ENCODE measurements around the gene ADAMTS10.

Gene ADAMTS10

GRCh38 chr19:8614455-8614854 is 3.9 kb upstream of the ADAMTS10 start:
- Histone ChIP-seq H3K27ac (ENCODE audit: low read length) (no peak overlapping the region), H3K4me2 (ENCODE audit: low read depth, low read length) (no peak overlapping the region), H3K4me3 (ENCODE audit: low read length) (no peak overlapping the region), H4K20me1 (ENCODE audit: insufficient read depth, low read length) (no peaks in the 10 kb centered on the region), H3K4me1 (ENCODE audit: low read length) (no peaks in the 10 kb centered on the region), H2AFZ (ENCODE audit: low read length) (no peak overlapping the region), H3K36me3 (replicated peaks; ENCODE audit: insufficient read depth, low read length) (no peaks in the 10 kb centered on the region), H3K9me2 (replicated peaks; ENCODE audit: insufficient read depth, low read length) (no peaks in the 10 kb centered on the region), H3F3A (ENCODE audit: insufficient read depth, low read length) (no peaks in the 10 kb centered on the region), H3K27me3 (replicated peaks; ENCODE audit: insufficient read depth, low read length) (peaks cover 61% of the 10 kb centered on the region), H3K9me3 (replicated peaks; ENCODE audit: insufficient read depth, low read length) (no peaks in the 10 kb centered on the region), H3K9ac (ENCODE audit: low read length) (no peak overlapping the region), H3K79me2 (ENCODE audit: low read length) (no peaks in the 10 kb centered on the region)
- TF ChIP-seq EZH2phosphoT487 (IDR thresholded peaks at IDR 0.05; ENCODE audit: low read length), result no peak
- no peak for TF ChIP-seq EZH2 (optimal IDR thresholded peaks at IDR 0.05; ENCODE audit: low read depth, low read length)
- TF ChIP-seq, protein P1, sequence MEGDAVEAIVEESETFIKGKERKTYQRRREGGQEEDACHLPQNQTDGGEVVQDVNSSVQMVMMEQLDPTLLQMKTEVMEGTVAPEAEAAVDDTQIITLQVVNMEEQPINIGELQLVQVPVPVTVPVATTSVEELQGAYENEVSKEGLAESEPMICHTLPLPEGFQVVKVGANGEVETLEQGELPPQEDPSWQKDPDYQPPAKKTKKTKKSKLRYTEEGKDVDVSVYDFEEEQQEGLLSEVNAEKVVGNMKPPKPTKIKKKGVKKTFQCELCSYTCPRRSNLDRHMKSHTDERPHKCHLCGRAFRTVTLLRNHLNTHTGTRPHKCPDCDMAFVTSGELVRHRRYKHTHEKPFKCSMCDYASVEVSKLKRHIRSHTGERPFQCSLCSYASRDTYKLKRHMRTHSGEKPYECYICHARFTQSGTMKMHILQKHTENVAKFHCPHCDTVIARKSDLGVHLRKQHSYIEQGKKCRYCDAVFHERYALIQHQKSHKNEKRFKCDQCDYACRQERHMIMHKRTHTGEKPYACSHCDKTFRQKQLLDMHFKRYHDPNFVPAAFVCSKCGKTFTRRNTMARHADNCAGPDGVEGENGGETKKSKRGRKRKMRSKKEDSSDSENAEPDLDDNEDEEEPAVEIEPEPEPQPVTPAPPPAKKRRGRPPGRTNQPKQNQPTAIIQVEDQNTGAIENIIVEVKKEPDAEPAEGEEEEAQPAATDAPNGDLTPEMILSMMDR (IDR thresholded peaks at IDR 0.05; ENCODE audit: low read length), result no peak
- no peak for DNase-seq

GRCh38 chr19:8612807-8613171 is 2.3 kb upstream of the ADAMTS10 start:
- H3K27ac ChIP-seq (ENCODE audit: low read length), result no peak overlapping the region
- no peaks in the 10 kb centered on the region for H3K36me3 ChIP-seq (replicated peaks; ENCODE audit: insufficient read depth, low read length)
- H2AFZ ChIP-seq (ENCODE audit: low read length), result no peak overlapping the region
- H3K9ac ChIP-seq (ENCODE audit: low read length), result no peak overlapping the region
- no peaks in the 10 kb centered on the region for H3K9me3 ChIP-seq (replicated peaks; ENCODE audit: insufficient read depth, low read length)
- H4K20me1 ChIP-seq (ENCODE audit: insufficient read depth, low read length), result no peaks in the 10 kb centered on the region
- DNase-seq, result no peak
- H3K9me2 ChIP-seq (replicated peaks; ENCODE audit: insufficient read depth, low read length), result no peaks in the 10 kb centered on the region
- no peaks in the 10 kb centered on the region for H3K4me1 ChIP-seq (ENCODE audit: low read length)
- H3K4me2 ChIP-seq (ENCODE audit: low read depth, low read length), result no peak overlapping the region
- no peak overlapping the region for H3K4me3 ChIP-seq (ENCODE audit: low read length)
- no peaks in the 10 kb centered on the region for H3F3A ChIP-seq (ENCODE audit: insufficient read depth, low read length)
- H3K27me3 ChIP-seq (replicated peaks; ENCODE audit: insufficient read depth, low read length), result peaks cover 58% of the 10 kb centered on the region
- H3K79me2 ChIP-seq (ENCODE audit: low read length), result no peaks in the 10 kb centered on the region
- no peak for TF ChIP-seq EZH2 (optimal IDR thresholded peaks at IDR 0.05; ENCODE audit: low read depth, low read length)
- TF ChIP-seq, protein P1 (IDR thresholded peaks at IDR 0.05; ENCODE audit: low read length), result no peak
- no peak for TF ChIP-seq EZH2phosphoT487 (IDR thresholded peaks at IDR 0.05; ENCODE audit: low read length)

- Histone ChIP-seq H3K36me3 (replicated peaks; ENCODE audit: insufficient read depth, low read length) (no peaks in the 10 kb centered on the region), H3K4me3 (ENCODE audit: low read length) (no peak overlapping the region), H3K9ac (ENCODE audit: low read length) (no peak overlapping the region), H3F3A (ENCODE audit: insufficient read depth, low read length) (no peaks in the 10 kb centered on the region), H3K27ac (ENCODE audit: low read length) (no peak overlapping the region), H2AFZ (ENCODE audit: low read length) (no peak overlapping the region), H3K4me1 (ENCODE audit: low read length) (no peaks in the 10 kb centered on the region), H3K4me2 (ENCODE audit: low read depth, low read length) (no peak overlapping the region), H4K20me1 (ENCODE audit: insufficient read depth, low read length) (no peaks in the 10 kb centered on the region), H3K9me3 (replicated peaks; ENCODE audit: insufficient read depth, low read length) (no peaks in the 10 kb centered on the region), H3K79me2 (ENCODE audit: low read length) (no peaks in the 10 kb centered on the region), H3K27me3 (replicated peaks; ENCODE audit: insufficient read depth, low read length) (peaks cover 57% of the 10 kb centered on the region), H3K9me2 (replicated peaks; ENCODE audit: insufficient read depth, low read length) (no peaks in the 10 kb centered on the region)
- no peak for DNase-seq
- TF ChIP-seq, protein P1 (IDR thresholded peaks at IDR 0.05; ENCODE audit: low read length), result no peak
- TF ChIP-seq EZH2 (optimal IDR thresholded peaks at IDR 0.05; ENCODE audit: low read depth, low read length), result no peak
- no peak for TF ChIP-seq EZH2phosphoT487 (IDR thresholded peaks at IDR 0.05; ENCODE audit: low read length)
These were observed 1.6 kb upstream of the ADAMTS10 start for GRCh38 chr19:8611877-8612806.
